ENCODE results near the gene ADAD2.
"Not testable (repeated sequence)": the region's sequence is repeated elsewhere in the genome, so short reads cannot be mapped to it uniquely, and the experiment has no call there.

ADAD2 gene

GRCh38 chr16:84196727-84197394 lies 5.9 kb downstream of the ADAD2 start:
- no peak for DNase-seq

- DNase-seq: no peak
These were observed 6.6 kb downstream of the ADAD2 start for GRCh38 chr16:84197466-84198128.

GRCh38 chr16:84198401-84198800 lies 7.4 kb downstream of the ADAD2 start:
- no peak for DNase-seq

DNA sequence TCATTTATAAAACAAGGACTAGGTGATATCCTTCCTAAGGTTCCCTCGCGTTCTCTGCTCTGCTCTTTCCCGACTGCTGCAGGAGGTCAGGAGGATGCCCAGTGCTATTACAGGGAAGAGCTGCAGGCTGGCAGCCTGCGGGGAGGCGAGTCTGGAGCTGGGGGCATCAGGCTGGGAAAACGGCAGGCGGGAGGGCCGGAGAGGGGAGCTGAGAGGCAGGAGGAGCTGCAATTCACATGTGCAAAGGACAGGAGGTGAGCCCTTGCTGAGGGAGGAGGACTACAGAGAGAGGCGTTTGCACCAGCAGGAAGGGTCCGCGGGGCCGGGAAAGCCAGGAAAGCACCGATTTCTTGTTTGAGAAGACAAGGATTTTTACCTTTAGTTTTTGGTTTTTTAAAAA lies 8.1 kb downstream of the ADAD2 start:
- DNase-seq: no peak

DNA sequence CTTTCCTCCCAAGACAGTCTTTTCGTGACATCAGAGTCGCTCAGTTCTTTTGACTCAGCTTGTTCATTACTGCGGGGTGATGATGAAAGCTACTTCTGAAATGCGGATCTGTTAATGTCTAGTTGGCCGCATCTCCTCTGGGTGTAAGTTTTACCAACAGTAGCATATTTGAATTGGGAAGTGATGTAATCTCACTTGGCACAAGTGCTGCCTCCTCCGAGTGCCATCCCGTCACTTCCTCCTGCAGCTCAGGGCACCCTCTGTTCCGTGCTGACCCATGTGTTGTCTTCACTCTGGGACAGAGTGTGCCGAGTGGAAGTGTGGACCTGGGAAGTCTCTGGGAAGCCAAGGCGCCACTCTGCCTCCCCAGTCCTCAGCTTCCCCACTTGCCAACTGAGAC lies 8.9 kb downstream of the ADAD2 start:
- no peak for DNase-seq

DNA sequence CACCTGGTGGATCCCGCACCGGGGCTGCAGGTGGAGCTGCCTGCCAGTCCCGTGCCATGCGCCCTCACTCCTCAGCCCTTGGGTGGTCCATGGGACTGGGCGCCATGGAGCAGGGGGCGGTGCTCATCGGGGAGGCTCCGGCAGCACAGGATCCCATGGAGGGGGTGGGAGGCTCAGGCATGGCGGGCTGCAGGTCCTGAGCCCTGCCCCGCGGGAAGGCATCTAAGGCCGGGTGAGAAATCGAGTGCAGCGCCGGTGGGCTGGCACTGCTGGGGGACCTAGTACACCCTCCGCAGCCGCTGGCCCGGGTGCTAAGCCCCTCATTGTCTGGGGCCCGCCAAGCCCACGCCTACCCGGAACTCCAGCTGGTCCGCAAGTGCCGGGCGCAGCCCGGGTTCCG lies 13.6 kb downstream of the ADAD2 start:
- not testable (repeated sequence) for DNase-seq

GRCh38 chr16:84205123-84205522 lies 14.2 kb downstream of the ADAD2 start:
- not testable (repeated sequence) for DNase-seq

- no peak for DNase-seq
These were observed 15.2 kb downstream of the ADAD2 start for GRCh38 chr16:84205976-84206691.

DNA sequence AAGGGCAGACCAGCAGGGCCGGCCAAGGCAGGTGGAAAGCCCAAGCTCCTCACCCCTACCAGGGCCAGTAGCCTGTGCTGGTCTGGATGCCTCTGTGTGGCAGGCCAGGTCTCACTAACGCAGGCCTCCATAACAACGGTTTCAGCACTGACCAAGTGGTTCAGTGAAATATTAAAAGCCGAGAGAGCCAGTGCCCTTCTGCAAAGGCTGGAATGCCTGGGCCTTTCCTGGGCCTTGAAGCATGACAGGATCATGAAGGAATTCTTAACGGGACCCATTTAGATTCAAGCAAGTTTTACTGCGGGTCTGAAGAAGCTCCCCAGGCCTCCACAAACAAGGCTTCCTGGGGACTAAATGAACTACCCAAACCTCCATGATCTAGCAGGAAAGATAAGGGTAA lies 16.3 kb downstream of the ADAD2 start:
- DNase-seq: no peak

DNA sequence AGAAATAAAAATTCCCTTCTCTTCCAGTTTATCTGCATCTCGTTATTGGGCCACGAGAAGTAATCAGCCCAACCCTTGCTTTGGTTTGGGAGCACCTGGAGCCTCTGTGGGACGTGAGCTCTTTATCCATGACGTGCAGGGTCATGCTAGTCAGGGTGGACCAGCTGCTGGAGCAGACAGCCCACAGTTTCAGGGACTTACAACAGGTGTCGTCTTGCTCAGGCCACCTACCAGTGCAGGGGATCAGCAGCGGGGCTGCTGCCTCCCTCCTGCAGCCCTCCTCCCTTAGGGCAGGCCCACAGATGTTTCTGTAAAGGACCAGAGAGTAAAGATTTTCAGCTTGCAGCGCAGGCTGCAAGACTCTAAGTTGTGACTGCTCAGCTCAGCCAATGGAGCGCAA lies 16.9 kb downstream of the ADAD2 start:
- DNase-seq: no peak

DNA sequence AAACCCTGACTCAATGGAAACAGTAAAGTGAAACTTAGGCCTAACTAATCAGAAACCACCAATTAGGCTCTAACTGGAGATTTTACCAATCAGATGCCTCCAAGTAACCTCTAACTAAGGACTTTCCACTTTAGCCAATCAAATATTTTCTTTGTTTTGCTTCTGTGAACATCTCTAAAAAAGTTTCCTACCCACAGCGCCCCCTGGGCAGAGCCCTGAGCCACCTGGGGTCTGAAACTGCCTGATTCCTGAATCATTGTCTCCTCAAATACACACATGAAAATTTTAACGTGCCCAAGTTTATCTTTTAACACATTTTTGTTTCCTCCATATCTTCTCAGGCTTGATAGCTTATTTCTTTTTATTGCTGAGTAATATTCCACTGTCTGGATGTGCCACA lies 19.0 kb downstream of the ADAD2 start:
- no peak for DNase-seq

GRCh38 chr16:84212154-84212553 lies 21.2 kb downstream of the ADAD2 start:
- no peak for DNase-seq

DNA sequence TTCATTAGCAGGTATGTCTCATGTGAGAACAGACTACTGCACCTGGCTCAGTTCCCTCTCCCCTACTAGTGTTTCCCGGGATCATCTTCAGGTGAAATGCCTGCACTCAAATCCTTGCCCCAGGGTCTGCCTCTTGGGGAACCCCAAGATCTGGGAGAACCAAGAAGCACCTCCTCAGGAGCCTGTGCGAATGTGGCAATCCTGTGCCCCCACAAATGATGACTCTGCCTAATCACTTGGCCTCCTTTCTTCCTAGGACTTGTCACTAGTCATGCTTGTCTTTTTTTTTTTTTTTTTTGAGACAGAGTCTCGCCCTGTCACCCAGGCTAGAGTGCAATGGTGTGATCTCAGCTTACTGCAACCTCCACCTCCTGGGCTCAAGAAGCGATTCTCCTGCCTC lies 21.7 kb downstream of the ADAD2 start:
- DNase-seq: no peak

DNA sequence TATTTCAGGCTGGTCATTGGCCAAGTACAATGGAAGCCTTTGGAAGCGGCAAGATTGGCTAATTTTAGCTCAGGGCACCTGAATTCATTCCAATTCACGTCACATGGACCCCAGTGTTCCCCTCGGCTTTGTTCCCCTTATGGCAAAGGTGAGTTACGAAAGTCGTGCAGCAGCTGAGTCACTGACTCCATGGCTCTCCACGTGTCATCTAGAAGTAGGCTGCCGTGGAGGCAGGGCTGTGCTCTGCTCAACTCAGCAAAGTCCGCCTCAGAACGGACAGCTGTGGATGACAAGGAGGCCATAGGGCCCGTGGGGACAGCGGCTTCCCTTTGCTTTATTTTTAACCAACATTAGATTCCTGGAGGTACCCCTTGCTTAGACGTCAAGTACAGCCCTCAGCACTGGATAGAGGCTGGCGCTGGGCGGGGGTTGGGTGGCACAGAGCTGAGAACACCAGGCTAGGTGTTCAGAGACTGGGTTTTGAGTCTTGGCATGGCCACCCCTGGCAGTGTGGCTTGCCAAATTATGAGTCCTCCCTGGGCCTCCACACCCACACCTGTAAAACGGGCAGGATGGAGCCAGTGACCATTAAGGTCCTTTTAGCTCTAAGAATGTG lies 23.6 kb downstream of the ADAD2 start:
- no peak for DNase-seq

GRCh38 chr16:84215531-84215930 lies 24.6 kb downstream of the ADAD2 start:
- DNase-seq: no peak

- DNase-seq: not testable (repeated sequence)
These were observed 25.2 kb downstream of the ADAD2 start for GRCh38 chr16:84216144-84216543.

GRCh38 chr16:84218176-84218823 lies 27.3 kb downstream of the ADAD2 start:
- no peak for DNase-seq

DNA sequence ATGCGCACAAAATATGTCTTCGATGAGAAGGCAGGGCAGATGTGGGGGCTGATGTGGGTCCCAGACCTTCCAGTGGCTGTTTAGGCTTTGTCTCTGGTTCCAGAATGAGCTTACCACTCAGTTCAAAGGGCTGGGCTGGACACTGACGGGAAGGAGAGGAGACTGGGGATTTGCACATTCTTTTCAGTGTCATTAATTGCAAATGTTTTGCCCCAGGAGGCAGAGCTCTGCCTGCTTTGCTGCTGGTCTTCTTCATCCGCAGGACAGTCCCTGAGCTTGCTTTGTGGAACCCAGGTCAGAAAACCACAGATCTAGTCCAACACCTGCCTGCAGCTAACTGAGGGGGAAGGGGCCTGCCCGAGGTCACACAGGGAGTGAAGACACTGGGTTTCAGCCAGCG lies 28.0 kb downstream of the ADAD2 start:
- DNase-seq: no peak

- DNase-seq: no peak
These were observed 29.9 kb downstream of the ADAD2 start for GRCh38 chr16:84220851-84221250.

DNA sequence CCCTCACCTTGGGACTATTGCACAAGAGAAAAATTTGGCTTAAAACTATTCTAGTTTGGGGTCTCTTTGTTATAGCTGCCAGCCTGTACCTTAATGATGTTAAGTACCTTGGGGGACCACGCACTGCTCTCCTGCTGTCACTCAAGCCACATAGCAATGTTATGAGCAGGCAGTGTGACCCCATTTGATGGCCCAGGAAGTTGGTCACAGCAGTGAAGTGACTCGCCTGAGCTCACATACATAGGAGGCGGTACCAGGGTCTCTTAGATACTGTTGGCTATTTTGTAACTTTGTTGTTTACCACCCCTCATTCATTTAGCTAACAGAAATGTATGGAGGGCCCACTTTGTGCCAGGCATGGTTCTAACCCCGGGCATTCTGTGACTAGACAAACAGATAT lies 32.5 kb downstream of the ADAD2 start:
- no peak for DNase-seq

DNA sequence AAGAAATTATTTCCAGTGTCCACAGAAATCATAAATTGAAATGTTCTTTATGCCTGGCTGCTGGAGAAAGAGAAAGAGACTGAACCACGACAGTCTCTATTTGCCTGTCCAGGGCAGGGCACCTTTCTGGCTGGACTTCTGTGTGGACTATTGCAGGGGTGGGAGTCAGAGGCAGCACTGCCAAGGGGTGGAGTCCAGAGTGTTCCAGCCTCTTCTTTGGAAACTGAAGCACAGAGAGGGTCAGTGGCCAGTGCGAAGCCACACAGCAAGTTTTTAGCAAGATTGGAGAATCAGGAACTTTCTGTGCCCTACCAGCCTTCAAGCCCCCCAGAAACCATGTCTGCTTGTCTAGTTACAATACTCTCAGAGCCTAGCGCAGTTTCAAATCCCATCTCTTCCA lies 33.6 kb downstream of the ADAD2 start:
- DNase-seq: no peak

DNA sequence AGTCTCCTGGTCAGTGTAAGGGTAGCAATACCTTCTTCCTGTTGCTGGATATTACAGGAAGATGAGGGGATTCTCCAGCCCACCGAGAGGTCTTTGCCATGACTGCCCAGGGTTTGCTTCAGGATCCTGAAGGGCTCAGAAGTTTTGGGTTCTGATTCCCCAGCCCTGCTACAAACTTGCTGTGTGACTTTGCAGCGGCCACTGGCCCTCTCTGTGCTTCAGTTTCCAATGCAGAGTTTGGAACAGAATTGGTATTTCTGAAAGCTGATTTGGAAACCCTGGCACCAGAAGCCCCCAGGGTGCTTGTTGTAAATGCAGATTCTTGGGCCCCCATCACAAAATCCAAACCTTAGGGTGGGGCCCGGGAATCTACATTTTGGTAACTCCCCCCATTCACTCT lies 34.2 kb downstream of the ADAD2 start:
- no peak for DNase-seq

GRCh38 chr16:84225571-84225970 lies 34.6 kb downstream of the ADAD2 start:
- no peak for DNase-seq
